ENCODE data around the gene ZBTB9. TPM values are rescaled to one million over a fixed set of nuclear protein-coding genes. Genes with fewer than 3 reads are reported as not detected.

The ZBTB9 gene
- polyA plus RNA-seq, 2 of the 4 experiments (the other 2 are of a cell fraction): 6.9 to 9.9 TPM

GRCh38 chr6:33492093-33492492 lies 37.7 kb downstream of the ZBTB9 start:
- FAIRE-seq: no peak
- ATAC-seq: no peak
- CTCF ChIA-PET: interaction anchor here (1.1 kb wide), 1 partner anchor 9 kb away, joined by 4 read pairs; no protein-coding TSS in a partner anchor
- no peak for TF ChIP-seq CBX8 (IDR thresholded peaks at IDR 0.05)
- TF ChIP-seq KDM5A (IDR thresholded peaks at IDR 0.05): no peak
- TF ChIP-seq MAX (IDR thresholded peaks at IDR 0.05): no peak
- no peak for TF ChIP-seq CHD2 (IDR thresholded peaks at IDR 0.05; ENCODE audit: low read length, partially characterized antibody)
- no peak for TF ChIP-seq USF2 (IDR thresholded peaks at IDR 0.05)
- no peak for TF ChIP-seq CTCF (IDR thresholded peaks at IDR 0.05)
- TF ChIP-seq EHMT2 (IDR thresholded peaks at IDR 0.05; ENCODE audit: low read depth): no peak
- TF ChIP-seq SREBF2 (IDR thresholded peaks at IDR 0.05): no peak
- no peak for TF ChIP-seq TFCP2L1 (CRISPR knock-in tag; IDR thresholded peaks at IDR 0.05)
- TF ChIP-seq FOSB (CRISPR knock-in tag; IDR thresholded peaks at IDR 0.05): no peak
- Histone ChIP-seq H3K4me3 (no peak overlapping the region), H3K27ac (no peak overlapping the region), H3K9me3 (no peaks in the 10 kb centered on the region), H3K4me2 (no peak overlapping the region), H3K4me1 (no peaks in the 10 kb centered on the region)
- no peak for DNase-seq (ENCODE audit: low read depth in 1 of 2, low spot score in 1 of 2)
- POLR2A ChIA-PET: no interaction called here
- WGBS (ENCODE audit: missing lambda C conversion rate): 18% methylated on average over 4 of the region's 4 CpGs

- FAIRE-seq: no peak
- ATAC-seq: no peak
- no peaks in the 10 kb centered on the region for H3K4me1 ChIP-seq
- no peak for DNase-seq (ENCODE audit: low read depth in 1 of 2, low spot score in 1 of 2)
- no peak overlapping the region for H3K4me3 ChIP-seq
- TF ChIP-seq RFX5 (IDR thresholded peaks at IDR 0.05) (no peak), POLR2AphosphoS2 (conservative IDR thresholded peaks at IDR 0.05; ENCODE audit: low read length) (no peak), ZC3H11A (IDR thresholded peaks at IDR 0.05) (no peak), JUNB (IDR thresholded peaks at IDR 0.05) (no peak)
- WGBS (ENCODE audit: missing lambda C conversion rate): 96% methylated on average over 5 of the region's 7 CpGs
- no peak overlapping the region for H3K27ac ChIP-seq
- no peak overlapping the region for H3K4me2 ChIP-seq
- H3K9me3 ChIP-seq: no peaks in the 10 kb centered on the region
- ChIA-PET CTCF (interaction anchor here (1.5 kb wide), 1 partner anchor 9 kb away, joined by 3 read pairs; no protein-coding TSS in a partner anchor), POLR2A (no interaction called here)
Observed at GRCh38 chr6:33497157-33497556, 42.8 kb downstream of the ZBTB9 start.

GRCh38 chr6:33502486-33502885 lies 48.1 kb downstream of the ZBTB9 start:
- ATAC-seq (no peak), FAIRE-seq (no peak), DNase-seq (ENCODE audit: low read depth in 1 of 2, low spot score in 1 of 2) (no peak)
- H3K4me2 ChIP-seq: no peak overlapping the region
- ChIA-PET POLR2A (no interaction called here), CTCF (no interaction called here)
- no peak overlapping the region for H3K27ac ChIP-seq
- TF ChIP-seq GATA3 (IDR thresholded peaks at IDR 0.05; ENCODE audit: borderline replicate concordance): no peak
- no peak for TF ChIP-seq EHMT2 (IDR thresholded peaks at IDR 0.05; ENCODE audit: low read depth)
- TF ChIP-seq POLR2AphosphoS2 (conservative IDR thresholded peaks at IDR 0.05; ENCODE audit: low read length): no peak
- TF ChIP-seq ELK1 (IDR thresholded peaks at IDR 0.05; ENCODE audit: low read depth, low read length): no peak
- no peak for TF ChIP-seq RCOR1 (IDR thresholded peaks at IDR 0.05; ENCODE audit: low read depth, low read length)
- TF ChIP-seq CBX2 (IDR thresholded peaks at IDR 0.05; ENCODE audit: borderline replicate concordance, low read depth): no peak
- TF ChIP-seq PBX3 (IDR thresholded peaks at IDR 0.05): no peak
- no peak for TF ChIP-seq NR3C1 (IDR thresholded peaks at IDR 0.05)
- no peaks in the 10 kb centered on the region for H3K4me1 ChIP-seq
- no peaks in the 10 kb centered on the region for H3K9me3 ChIP-seq
- WGBS (ENCODE audit: missing lambda C conversion rate): 76% methylated on average over 14 of the region's 23 CpGs
- no peak overlapping the region for H3K4me3 ChIP-seq

Measured in A549 (cell line).